HepG2 (cell line): ENCODE results near the gene FAM24A. TPM values are rescaled to one million over a fixed set of nuclear protein-coding genes. Genes with fewer than 3 reads are reported as not detected.

Experiments
- ARID5B ChIP-seq: IDR thresholded peaks from 2 replicates; pipeline ENCODE4 v1.4.0; 2020; ENCODE audit warnings: mild to moderate bottlenecking, missing genetic modification reagents
- HNF1A ChIP-seq, 2 experiments: sonication (generic) in 1 of 2; formaldehyde crosslinking in 1 of 2; IDR thresholded peaks; 2 replicates each; pipeline versions ENCODE4 v1.4.0 to v1.6.1; 2016 to 2020; ENCODE audit warnings: borderline replicate concordance in 1 of 2, low read depth in 1 of 2, mild to moderate bottlenecking in 1 of 2, missing genetic modification reagents in 1 of 2
- HNF1B ChIP-seq: sonication (generic); formaldehyde crosslinking; IDR thresholded peaks from 2 replicates; pipeline ENCODE4 v1.5.1; 2020; ENCODE audit warnings: mild to moderate bottlenecking, moderate library complexity, missing genetic modification reagents
- KLF16 ChIP-seq, 2 experiments: sonication (generic) in 1 of 2; formaldehyde crosslinking in 1 of 2; IDR thresholded peaks; 2 replicates each; pipeline versions ENCODE4 v1.6.1 to v1.8.0; 2016 to 2023; ENCODE audit warnings: missing genetic modification reagents in 2 of 2, missing compliant biosample characterization in 1 of 2
- MED1 ChIP-seq: sonication (generic); formaldehyde crosslinking; IDR thresholded peaks from 2 replicates; pipeline ENCODE4 v1.4.0; 2020; ENCODE audit warnings: missing genetic modification reagents
- ZNF775 ChIP-seq: sonication (generic); formaldehyde crosslinking; IDR thresholded peaks from 2 replicates; pipeline ENCODE4 v1.4.0; 2020; ENCODE audit warnings: missing genetic modification reagents, mild to moderate bottlenecking, moderate library complexity, borderline replicate concordance
- polyA plus RNA-seq, 8 experiments: library from polyadenylated mRNA; depleted of rRNA in 3 of 8; stranded (reverse) in 7 of 8; unstranded in 1 of 8; fragments of >200 nt; fragmentation: Illumina TruSeq in 4 of 8; extraction: Trizol in 4 of 8; gene quantifications; 2 replicates each; pipeline versions ENCODE4 v1.2.1 to v1.2.3, GENCODE V29; 2011 to 2016; ENCODE audit warnings: low read depth in 4 of 8, missing spikeins in 1 of 8, mixed read lengths in 1 of 8; ENCODE audit not compliant: insufficient read depth in 1 of 8
- total RNA-seq, 5 experiments: library from RNA; depleted of rRNA; stranded (reverse); fragments of >200 nt; fragmentation: Illumina TruSeq; extraction: Trizol; gene quantifications; 2 replicates each; pipeline ENCODE4 v1.2.3, GENCODE V29; 2016; ENCODE audit warnings: low read depth in 1 of 5
- TF ChIP-seq, protein P1 (sequence below): sonication (generic); formaldehyde crosslinking; IDR thresholded peaks from 2 replicates; pipeline ENCODE4 v1.5.0; 2020; ENCODE audit warnings: mild to moderate bottlenecking, missing genetic modification reagents, borderline replicate concordance

FAM24A gene
- total and polyA plus RNA-seq, 2 of the 13 experiments (the other 11 are each of a cell fraction or from before 2014, with no cell fraction given): not detected

GRCh38 chr10:122911889-122912484, 1.6 kb downstream of the FAM24A start (continued):
- TF ChIP-seq ARID5B (peak; percentile 97), ZNF775 (peak; percentile 98), MED1 (CRISPR knock-in tag) (peak; percentile 97), KLF16 (CRISPR knock-in tag; IDR thresholded peaks at IDR 0.05) (peak; percentile 99 to 100), HNF1A (IDR thresholded peaks at IDR 0.05; ENCODE audit: low read depth) (no peak), HNF1A (CRISPR knock-in tag; IDR thresholded peaks at IDR 0.05; ENCODE audit: borderline replicate concordance) (peak; percentile 87), HNF1B (CRISPR knock-in tag) (peak; percentile 94)
- TF ChIP-seq, protein P1, sequence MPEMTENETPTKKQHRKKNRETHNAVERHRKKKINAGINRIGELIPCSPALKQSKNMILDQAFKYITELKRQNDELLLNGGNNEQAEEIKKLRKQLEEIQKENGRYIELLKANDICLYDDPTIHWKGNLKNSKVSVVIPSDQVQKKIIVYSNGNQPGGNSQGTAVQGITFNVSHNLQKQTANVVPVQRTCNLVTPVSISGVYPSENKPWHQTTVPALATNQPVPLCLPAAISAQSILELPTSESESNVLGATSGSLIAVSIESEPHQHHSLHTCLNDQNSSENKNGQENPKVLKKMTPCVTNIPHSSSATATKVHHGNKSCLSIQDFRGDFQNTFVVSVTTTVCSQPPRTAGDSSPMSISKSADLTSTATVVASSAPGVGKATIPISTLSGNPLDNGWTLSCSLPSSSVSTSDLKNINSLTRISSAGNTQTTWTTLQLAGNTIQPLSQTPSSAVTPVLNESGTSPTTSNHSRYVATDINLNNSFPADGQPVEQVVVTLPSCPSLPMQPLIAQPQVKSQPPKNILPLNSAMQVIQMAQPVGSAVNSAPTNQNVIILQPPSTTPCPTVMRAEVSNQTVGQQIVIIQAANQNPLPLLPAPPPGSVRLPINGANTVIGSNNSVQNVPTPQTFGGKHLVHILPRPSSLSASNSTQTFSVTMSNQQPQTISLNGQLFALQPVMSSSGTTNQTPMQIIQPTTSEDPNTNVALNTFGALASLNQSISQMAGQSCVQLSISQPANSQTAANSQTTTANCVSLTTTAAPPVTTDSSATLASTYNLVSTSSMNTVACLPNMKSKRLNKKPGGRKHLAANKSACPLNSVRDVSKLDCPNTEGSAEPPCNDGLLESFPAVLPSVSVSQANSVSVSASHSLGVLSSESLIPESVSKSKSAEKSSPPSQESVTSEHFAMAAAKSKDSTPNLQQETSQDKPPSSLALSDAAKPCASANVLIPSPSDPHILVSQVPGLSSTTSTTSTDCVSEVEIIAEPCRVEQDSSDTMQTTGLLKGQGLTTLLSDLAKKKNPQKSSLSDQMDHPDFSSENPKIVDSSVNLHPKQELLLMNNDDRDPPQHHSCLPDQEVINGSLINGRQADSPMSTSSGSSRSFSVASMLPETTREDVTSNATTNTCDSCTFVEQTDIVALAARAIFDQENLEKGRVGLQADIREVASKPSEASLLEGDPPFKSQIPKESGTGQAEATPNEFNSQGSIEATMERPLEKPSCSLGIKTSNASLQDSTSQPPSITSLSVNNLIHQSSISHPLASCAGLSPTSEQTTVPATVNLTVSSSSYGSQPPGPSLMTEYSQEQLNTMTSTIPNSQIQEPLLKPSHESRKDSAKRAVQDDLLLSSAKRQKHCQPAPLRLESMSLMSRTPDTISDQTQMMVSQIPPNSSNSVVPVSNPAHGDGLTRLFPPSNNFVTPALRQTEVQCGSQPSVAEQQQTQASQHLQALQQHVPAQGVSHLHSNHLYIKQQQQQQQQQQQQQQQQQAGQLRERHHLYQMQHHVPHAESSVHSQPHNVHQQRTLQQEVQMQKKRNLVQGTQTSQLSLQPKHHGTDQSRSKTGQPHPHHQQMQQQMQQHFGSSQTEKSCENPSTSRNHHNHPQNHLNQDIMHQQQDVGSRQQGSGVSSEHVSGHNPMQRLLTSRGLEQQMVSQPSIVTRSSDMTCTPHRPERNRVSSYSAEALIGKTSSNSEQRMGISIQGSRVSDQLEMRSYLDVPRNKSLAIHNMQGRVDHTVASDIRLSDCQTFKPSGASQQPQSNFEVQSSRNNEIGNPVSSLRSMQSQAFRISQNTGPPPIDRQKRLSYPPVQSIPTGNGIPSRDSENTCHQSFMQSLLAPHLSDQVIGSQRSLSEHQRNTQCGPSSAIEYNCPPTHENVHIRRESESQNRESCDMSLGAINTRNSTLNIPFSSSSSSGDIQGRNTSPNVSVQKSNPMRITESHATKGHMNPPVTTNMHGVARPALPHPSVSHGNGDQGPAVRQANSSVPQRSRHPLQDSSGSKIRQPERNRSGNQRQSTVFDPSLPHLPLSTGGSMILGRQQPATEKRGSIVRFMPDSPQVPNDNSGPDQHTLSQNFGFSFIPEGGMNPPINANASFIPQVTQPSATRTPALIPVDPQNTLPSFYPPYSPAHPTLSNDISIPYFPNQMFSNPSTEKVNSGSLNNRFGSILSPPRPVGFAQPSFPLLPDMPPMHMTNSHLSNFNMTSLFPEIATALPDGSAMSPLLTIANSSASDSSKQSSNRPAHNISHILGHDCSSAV (CRISPR knock-in tag): peak; percentile 99
